Mesenteric fat pad (tissue), 1 donor: ENCODE data around the gene SMIM45. TPM values are rescaled to one million over a fixed set of nuclear protein-coding genes. Genes with fewer than 3 reads are reported as not detected.

Experiments used
- DNase-seq: peaks from one replicate; pipeline ENCODE4 v3.0.0-alpha.2; 2020; ENCODE audit warnings: low spot score
- total RNA-seq: library from RNA; stranded (reverse); fragmentation: NEBNext Ultra II Directional; extraction: Animal tissue kit (Norgen Biotek cat#: 25700); gene quantifications from one replicate; pipeline ENCODE4 v1.2.1, GENCODE V29; 2021
- donor health status: DM: yes; HTN: yes; CAD: no.

SMIM45 gene

DNA sequence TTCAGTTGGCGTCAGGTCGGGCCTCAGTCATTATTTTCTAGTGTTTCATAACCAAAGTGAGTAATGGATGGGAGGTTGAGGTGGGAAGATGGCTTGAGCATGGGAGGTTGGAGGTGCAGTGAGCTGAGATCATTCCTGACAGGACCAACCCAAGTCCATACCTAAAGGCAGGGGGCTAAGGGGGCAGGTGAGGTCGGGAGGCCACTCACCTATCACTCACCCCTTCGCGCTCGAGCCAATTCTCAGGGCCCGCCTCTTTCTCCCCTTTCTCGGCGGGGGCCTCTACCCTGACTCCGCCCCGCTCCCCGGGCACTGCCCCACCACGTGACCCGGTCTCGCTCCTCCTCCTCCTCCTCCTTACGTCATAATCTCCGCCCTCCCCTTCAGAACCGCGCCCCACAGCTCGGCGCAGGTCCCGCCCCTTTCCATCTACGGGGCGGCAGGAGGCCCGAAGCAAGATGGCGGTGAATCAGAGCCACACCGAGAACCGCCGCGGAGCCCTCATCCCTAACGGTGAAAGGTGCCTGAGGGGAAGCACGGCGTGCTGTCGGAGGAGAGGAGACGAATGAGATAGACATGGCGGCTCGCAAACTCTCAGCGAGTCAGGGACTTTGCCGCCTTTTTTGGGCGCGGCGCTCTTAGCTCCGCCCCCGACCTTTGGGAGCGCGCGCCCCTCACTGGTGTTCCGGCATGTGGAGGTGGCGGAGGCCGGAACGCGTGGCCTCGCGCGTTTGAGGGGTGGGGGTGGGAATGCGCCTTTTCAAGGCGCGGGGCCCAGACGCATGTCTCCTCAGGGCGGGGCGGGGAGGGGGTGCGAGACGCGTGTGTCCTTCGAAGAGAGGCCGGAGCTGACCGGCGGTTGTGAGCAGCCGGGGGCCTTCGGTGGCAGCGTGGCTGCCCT lies 46.7 kb downstream of the SMIM45 start, which contains the start of gene WBP2NL:
Gene WBP2NL, plus strand, starts transcription at position 428 of the 901 bp plus-strand sequence. Its CDS starts 31 bp downstream, at position 459.
- DNase-seq, result peak; percentile 93

DNA sequence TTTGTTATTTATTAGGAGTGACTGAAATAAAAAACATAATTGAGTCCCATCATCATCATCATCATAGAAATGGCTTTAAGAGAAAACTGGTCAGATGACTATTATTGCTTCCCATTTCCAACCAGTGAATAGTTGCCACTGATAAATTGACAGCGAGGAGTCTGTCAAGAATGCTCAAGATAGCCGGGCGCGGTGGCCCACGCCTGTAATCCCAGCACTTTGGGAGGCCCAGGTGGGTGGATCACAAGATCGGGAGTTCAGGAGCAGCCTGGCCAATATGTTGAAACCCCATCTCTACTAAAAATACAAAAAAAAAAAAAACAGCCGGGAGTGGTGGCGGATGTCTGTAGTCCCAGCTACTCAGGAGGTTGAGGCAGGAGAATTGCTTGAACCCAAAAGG lies 48.5 kb downstream of the SMIM45 start:
- DNase-seq, result no peak

DNA sequence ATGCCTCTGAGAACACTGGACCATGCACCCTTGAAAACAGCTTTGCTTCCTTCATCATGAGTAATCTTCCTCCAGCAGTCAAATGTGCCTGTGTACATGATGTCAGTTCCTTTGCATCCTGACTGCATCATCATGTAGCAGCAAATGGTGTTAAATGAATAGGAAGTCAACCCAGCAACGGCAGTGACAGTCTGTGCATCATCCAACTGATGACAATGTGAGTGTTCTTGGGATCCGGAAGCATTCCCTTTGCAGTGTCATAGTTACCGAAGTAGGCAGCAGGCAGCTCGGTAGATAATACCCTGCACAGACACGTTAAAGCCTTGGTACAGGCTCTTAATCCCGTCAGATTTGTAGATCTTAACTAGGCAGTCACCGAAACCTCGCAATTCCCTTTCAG lies 49.2 kb downstream of the SMIM45 start:
- DNase-seq, result no peak

DNA sequence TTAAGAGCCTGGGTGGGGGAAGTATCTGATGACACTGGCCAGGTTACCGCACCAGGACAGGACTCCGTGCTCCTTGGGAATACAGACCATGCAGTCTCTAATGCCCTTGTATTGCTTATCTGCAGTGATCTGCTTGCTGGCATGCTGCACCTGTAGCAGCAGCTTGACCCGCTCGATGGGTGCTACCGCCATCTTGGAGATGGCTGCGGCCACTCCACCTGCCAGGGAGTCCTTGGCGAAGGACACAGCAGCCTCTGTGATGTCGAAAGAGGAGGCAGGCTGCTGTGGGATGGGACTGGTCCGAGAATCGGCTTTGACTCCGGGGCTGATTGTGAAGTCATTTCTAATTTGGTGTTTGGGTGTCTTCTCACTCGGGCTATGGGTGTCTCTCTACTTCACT lies 49.8 kb downstream of the SMIM45 start:
- DNase-seq, result no peak

DNA sequence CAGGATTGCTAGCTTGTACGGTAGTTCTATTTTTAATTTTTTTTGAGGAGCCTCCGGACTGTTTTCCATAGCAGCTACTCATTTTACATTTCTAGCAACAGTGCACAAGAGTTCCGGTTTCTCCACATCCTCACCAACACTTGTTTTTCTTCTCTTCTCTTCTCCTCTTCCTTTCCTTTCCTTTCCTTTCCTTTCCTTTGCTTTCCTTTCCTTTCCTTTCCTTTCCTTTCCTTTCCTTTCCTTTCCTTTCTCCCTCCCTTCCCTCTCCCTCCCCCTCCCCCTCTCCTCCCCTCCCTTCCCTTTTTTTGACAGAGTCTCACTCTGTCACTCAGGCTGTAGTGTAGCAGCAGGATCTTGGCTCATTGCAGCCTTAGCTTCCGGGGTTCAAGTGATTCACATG lies 56.0 kb downstream of the SMIM45 start:
- DNase-seq, result no peak

Other genes with a start within 250 kb of the SMIM45 start
- gene CCDC134, start 151.5 kb upstream of the SMIM45 start, total RNA-seq, result 4.1 TPM
- 35.9 TPM for gene SREBF2, start 119.0 kb upstream of the SMIM45 start, total RNA-seq
- not detected for gene SHISA8, start 37.1 kb upstream of the SMIM45 start, total RNA-seq
- 0.19 TPM for gene TNFRSF13C, start 25.3 kb upstream of the SMIM45 start, total RNA-seq
- not detected for gene CENPM, start 5.0 kb upstream of the SMIM45 start, total RNA-seq
- gene SEPTIN3, start 17.3 kb downstream of the SMIM45 start, total RNA-seq, result 0.55 TPM
- 0.61 TPM for gene WBP2NL, start 46.6 kb downstream of the SMIM45 start, total RNA-seq
- 25.8 TPM for gene NAGA, start 118.7 kb downstream of the SMIM45 start, total RNA-seq
- 11.0 TPM for gene PHETA2, start 122.1 kb downstream of the SMIM45 start, total RNA-seq
- gene SMDT1, start 127.5 kb downstream of the SMIM45 start, total RNA-seq, result 69.3 TPM
- gene NDUFA6, start 138.6 kb downstream of the SMIM45 start, total RNA-seq, result 55.8 TPM
- gene CYP2D6, start 178.7 kb downstream of the SMIM45 start, total RNA-seq, result 0.26 TPM